ENCODE results near the gene ARFGAP2.

The ARFGAP2 gene

DNA sequence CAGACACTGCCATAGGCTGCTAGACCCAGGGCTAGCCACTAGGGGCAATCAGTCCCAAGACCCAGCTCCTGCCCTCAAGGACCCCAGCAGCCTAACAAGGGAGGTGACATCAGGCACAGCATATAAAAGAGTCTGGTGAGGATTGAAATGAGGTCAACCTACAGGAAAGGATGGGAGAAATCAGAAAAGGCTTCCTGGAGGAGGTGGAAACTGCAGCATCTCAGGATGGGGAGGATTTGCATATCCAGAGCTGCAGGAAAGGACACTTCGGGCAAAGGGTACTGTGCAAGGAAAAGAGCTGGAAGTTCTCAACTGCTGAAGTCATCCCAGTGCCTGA lies 2.9 kb upstream of the ARFGAP2 start:
- no peak overlapping the region for H3K4me3 ChIP-seq (ENCODE audit: low read depth, low read length)
- ChIA-PET POLR2A (interaction anchor here (0.7 to 4.4 kb wide), 7 partner anchors 36 to 96 kb away, joined by 3 to 45 read pairs (median 4); partner anchors contain the start of genes ACP2 and DDB2), CTCF (interaction anchor here (0.5 to 4.0 kb wide), 16 partner anchors 9 to 245 kb away, joined by 3 to 19 read pairs (median 4); partner anchors contain the start of genes ACP2 and DDB2)
- no peaks in the 10 kb centered on the region for H3K9me3 ChIP-seq (ENCODE audit: control insufficient read depth, insufficient read depth, low read depth, low read length)
- H3K27ac ChIP-seq (ENCODE audit: extremely low read depth, low read depth, low read length): no peak overlapping the region
- peaks cover 0 to 59% of the 10 kb centered on the region in 2 experiments; a peak in 2 of 3 replicates for H3K36me3 ChIP-seq (ENCODE audit: control insufficient read depth in 2 of 2, insufficient read depth in 1 of 2, low read length in 2 of 2)
- no peaks in the 10 kb centered on the region for H3K4me1 ChIP-seq (ENCODE audit: control insufficient read depth, insufficient read depth, low read length)
- TF ChIP-seq ZNF16 (tag by site-specific recombination; IDR thresholded peaks at IDR 0.05; ENCODE audit: low read depth) (no peak), ZNF138 (tag by site-specific recombination; IDR thresholded peaks at IDR 0.05; ENCODE audit: borderline replicate concordance) (no peak), ZNF146 (tag by site-specific recombination; IDR thresholded peaks at IDR 0.05) (no peak), ZNF560 (tag by site-specific recombination; IDR thresholded peaks at IDR 0.05; ENCODE audit: borderline replicate concordance) (no peak), KLF9 (tag by site-specific recombination; IDR thresholded peaks at IDR 0.05; ENCODE audit: low read depth) (no peak), ZNF530 (tag by site-specific recombination; IDR thresholded peaks at IDR 0.05; ENCODE audit: low read depth) (no peak), ZNF48 (tag by site-specific recombination; IDR thresholded peaks at IDR 0.05) (no peak), ZNF214 (tag by site-specific recombination; IDR thresholded peaks at IDR 0.05; ENCODE audit: borderline replicate concordance) (no peak), OSR2 (tag by site-specific recombination; IDR thresholded peaks at IDR 0.05) (no peak), MYNN (tag by site-specific recombination; IDR thresholded peaks at IDR 0.05; ENCODE audit: borderline replicate concordance) (no peak), ZFP69B (tag by site-specific recombination; IDR thresholded peaks at IDR 0.05) (no peak), ZNF791 (tag by site-specific recombination; IDR thresholded peaks at IDR 0.05) (no peak), ZBTB17 (tag by site-specific recombination; IDR thresholded peaks at IDR 0.05) (no peak), ZNF521 (tag by site-specific recombination; IDR thresholded peaks at IDR 0.05) (no peak), SETDB1 (IDR thresholded peaks at IDR 0.05; ENCODE audit: insufficient read length, low read length) (no peak), ZNF621 (tag by site-specific recombination; IDR thresholded peaks at IDR 0.05) (no peak), ZNF2 (tag by site-specific recombination; IDR thresholded peaks at IDR 0.05) (no peak), SCRT1 (tag by site-specific recombination; IDR thresholded peaks at IDR 0.05; ENCODE audit: borderline replicate concordance) (no peak), GLIS2 (tag by site-specific recombination; IDR thresholded peaks at IDR 0.05) (no peak), ZNF561 (tag by site-specific recombination; IDR thresholded peaks at IDR 0.05; ENCODE audit: borderline replicate concordance) (no peak), GLIS1 (tag by site-specific recombination; IDR thresholded peaks at IDR 0.05) (peak; percentile 23; the same call in 1 of the 2 replicates), ZNF660 (tag by site-specific recombination; IDR thresholded peaks at IDR 0.05) (peak; percentile 62; the same call in 1 of the 2 replicates), ZNF114 (tag by site-specific recombination; IDR thresholded peaks at IDR 0.05) (no peak), BCL11B (tag by site-specific recombination; IDR thresholded peaks at IDR 0.05; ENCODE audit: low read depth) (no peak), ZNF549 (tag by site-specific recombination; IDR thresholded peaks at IDR 0.05) (no peak), ZBTB20 (tag by site-specific recombination; IDR thresholded peaks at IDR 0.05) (no peak), ZNF585B (tag by site-specific recombination; IDR thresholded peaks at IDR 0.05) (no peak), ZNF777 (tag by site-specific recombination; IDR thresholded peaks at IDR 0.05; ENCODE audit: borderline replicate concordance) (no peak), ZNF629 (tag by site-specific recombination; IDR thresholded peaks at IDR 0.05) (peak; percentile 23; the same call in 1 of the 2 replicates), TCF7L2 (IDR thresholded peaks at IDR 0.05; ENCODE audit: borderline replicate concordance, low read depth, low read length) (no peak), KLF10 (tag by site-specific recombination; IDR thresholded peaks at IDR 0.05) (no peak), ZNF174 (tag by site-specific recombination; IDR thresholded peaks at IDR 0.05) (no peak)
- TF ChIP-seq, protein P1, sequence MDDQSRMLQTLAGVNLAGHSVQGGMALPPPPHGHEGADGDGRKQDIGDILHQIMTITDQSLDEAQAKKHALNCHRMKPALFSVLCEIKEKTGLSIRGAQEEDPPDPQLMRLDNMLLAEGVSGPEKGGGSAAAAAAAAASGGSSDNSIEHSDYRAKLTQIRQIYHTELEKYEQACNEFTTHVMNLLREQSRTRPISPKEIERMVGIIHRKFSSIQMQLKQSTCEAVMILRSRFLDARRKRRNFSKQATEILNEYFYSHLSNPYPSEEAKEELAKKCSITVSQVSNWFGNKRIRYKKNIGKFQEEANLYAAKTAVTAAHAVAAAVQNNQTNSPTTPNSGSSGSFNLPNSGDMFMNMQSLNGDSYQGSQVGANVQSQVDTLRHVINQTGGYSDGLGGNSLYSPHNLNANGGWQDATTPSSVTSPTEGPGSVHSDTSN (CRISPR knock-in tag; IDR thresholded peaks at IDR 0.05): no peak
- TF ChIP-seq, protein P2, sequence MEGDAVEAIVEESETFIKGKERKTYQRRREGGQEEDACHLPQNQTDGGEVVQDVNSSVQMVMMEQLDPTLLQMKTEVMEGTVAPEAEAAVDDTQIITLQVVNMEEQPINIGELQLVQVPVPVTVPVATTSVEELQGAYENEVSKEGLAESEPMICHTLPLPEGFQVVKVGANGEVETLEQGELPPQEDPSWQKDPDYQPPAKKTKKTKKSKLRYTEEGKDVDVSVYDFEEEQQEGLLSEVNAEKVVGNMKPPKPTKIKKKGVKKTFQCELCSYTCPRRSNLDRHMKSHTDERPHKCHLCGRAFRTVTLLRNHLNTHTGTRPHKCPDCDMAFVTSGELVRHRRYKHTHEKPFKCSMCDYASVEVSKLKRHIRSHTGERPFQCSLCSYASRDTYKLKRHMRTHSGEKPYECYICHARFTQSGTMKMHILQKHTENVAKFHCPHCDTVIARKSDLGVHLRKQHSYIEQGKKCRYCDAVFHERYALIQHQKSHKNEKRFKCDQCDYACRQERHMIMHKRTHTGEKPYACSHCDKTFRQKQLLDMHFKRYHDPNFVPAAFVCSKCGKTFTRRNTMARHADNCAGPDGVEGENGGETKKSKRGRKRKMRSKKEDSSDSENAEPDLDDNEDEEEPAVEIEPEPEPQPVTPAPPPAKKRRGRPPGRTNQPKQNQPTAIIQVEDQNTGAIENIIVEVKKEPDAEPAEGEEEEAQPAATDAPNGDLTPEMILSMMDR (tag by site-specific recombination; IDR thresholded peaks at IDR 0.05): peak; percentile 41; the same call in 1 of the 2 replicates
- TF ChIP-seq, protein P3, sequence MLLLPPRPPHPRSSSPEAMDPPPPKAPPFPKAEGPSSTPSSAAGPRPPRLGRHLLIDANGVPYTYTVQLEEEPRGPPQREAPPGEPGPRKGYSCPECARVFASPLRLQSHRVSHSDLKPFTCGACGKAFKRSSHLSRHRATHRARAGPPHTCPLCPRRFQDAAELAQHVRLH (tag by site-specific recombination; IDR thresholded peaks at IDR 0.05): no peak
- TF ChIP-seq, protein P4, sequence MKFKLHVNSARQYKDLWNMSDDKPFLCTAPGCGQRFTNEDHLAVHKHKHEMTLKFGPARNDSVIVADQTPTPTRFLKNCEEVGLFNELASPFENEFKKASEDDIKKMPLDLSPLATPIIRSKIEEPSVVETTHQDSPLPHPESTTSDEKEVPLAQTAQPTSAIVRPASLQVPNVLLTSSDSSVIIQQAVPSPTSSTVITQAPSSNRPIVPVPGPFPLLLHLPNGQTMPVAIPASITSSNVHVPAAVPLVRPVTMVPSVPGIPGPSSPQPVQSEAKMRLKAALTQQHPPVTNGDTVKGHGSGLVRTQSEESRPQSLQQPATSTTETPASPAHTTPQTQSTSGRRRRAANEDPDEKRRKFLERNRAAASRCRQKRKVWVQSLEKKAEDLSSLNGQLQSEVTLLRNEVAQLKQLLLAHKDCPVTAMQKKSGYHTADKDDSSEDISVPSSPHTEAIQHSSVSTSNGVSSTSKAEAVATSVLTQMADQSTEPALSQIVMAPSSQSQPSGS (tag by site-specific recombination; IDR thresholded peaks at IDR 0.05; ENCODE audit: low read depth): peak; percentile 62

All from HEK293 (cell line).